DOHH2 (cell line): ENCODE measurements around the gene ADAMTS2.

Experiments used
- H3F3A ChIP-seq: fragments of 200-600 bp; sonication (generic), shearing (Covaris generic); 2 replicates; pipeline ENCODE4 v1.6.0; 2016; ENCODE audit warnings: antibody characterized with exemption, mild to moderate bottlenecking; ENCODE audit not compliant: control insufficient read depth, insufficient read depth
- H3K27ac ChIP-seq: fragments of 200-600 bp; sonication (generic); 2 replicates; pipeline ENCODE4 v1.5.1; 2014; ENCODE audit warnings: low read depth, mild to moderate bottlenecking, low read length, moderate library complexity
- H3K27me3 ChIP-seq: fragments of 200-600 bp; sonication (generic); 2 replicates; pipeline ENCODE4 v1.6.1; 2014; ENCODE audit warnings: mild to moderate bottlenecking, low read length, mixed read lengths; ENCODE audit not compliant: control insufficient read depth
- H3K36me3 ChIP-seq: fragments of 200-600 bp; sonication (generic); 2 replicates; pipeline ENCODE4 v1.6.1; 2014; ENCODE audit warnings: mild to moderate bottlenecking, low read length, moderate library complexity, mixed read lengths; ENCODE audit not compliant: control insufficient read depth
- H3K4me1 ChIP-seq: fragments of 200-600 bp; sonication (generic); 2 replicates; pipeline ENCODE4 v1.6.1; 2014; ENCODE audit warnings: mild to moderate bottlenecking, low read length, mixed read lengths; ENCODE audit not compliant: control insufficient read depth
- H3K4me2 ChIP-seq: fragments of 200-600 bp; sonication (generic); 2 replicates; pipeline ENCODE4 v1.6.0; 2014; ENCODE audit warnings: mild to moderate bottlenecking, low read length, moderate library complexity
- H3K4me3 ChIP-seq: fragments of 200-600 bp; sonication (generic); 2 replicates; pipeline ENCODE4 v1.5.1; 2014; ENCODE audit warnings: mild to moderate bottlenecking, low read length, mixed read lengths
- H3K79me2 ChIP-seq: fragments of 200-600 bp; sonication (generic); 2 replicates; pipeline ENCODE4 v1.6.1; 2014; ENCODE audit warnings: mild to moderate bottlenecking, low read length, mixed read lengths; ENCODE audit not compliant: control insufficient read depth
- H3K9me2 ChIP-seq: fragments of 200-600 bp; sonication (generic); replicated peaks from 2 replicates; pipeline ENCODE4 v1.6.1; 2014; ENCODE audit warnings: mild to moderate bottlenecking, low read length, mixed read lengths; ENCODE audit not compliant: control insufficient read depth
- H3K9me3 ChIP-seq: fragments of 200-600 bp; sonication (generic); 2 replicates; pipeline ENCODE4 v1.6.1; 2014; ENCODE audit warnings: antibody characterized with exemption, low read length, mixed read lengths; ENCODE audit not compliant: control insufficient read depth, insufficient read depth
- H4K20me1 ChIP-seq: fragments of 200-600 bp; sonication (generic); 2 replicates; pipeline ENCODE4 v1.6.0; 2014; ENCODE audit warnings: low read depth, mild to moderate bottlenecking, antibody characterized with exemption, low read length, moderate library complexity; ENCODE audit not compliant: control insufficient read depth, insufficient read depth
- CTCF ChIP-seq: fragments of 200-600 bp; sonication (generic); IDR thresholded peaks from one replicate; pipeline ENCODE4 v1.5.1; 2014; ENCODE audit warnings: antibody characterized with exemption, mild to moderate bottlenecking, low read depth, low read length; ENCODE audit not compliant: poor library complexity, severe bottlenecking
- EZH2phosphoT487 ChIP-seq: fragments of 200-600 bp; sonication (generic); IDR thresholded peaks from 2 replicates; pipeline ENCODE4 v1.6.1; 2017; ENCODE audit warnings: borderline replicate concordance, mild to moderate bottlenecking, antibody characterized with exemption, low read length, moderate library complexity, mixed read lengths

ADAMTS2 gene

GRCh38 chr5:179265514-179266290 lies 79.6 kb downstream of the ADAMTS2 start:
- Histone ChIP-seq H3K27ac (no peak overlapping the region), H3K4me1 (no peaks in the 10 kb centered on the region), H3K4me2 (no peak overlapping the region)

GRCh38 chr5:179264783-179265513 lies 80.3 kb downstream of the ADAMTS2 start:
- no peaks in the 10 kb centered on the region for H3K27me3 ChIP-seq
- no peak overlapping the region for H3K4me3 ChIP-seq
- H3F3A ChIP-seq = no peaks in the 10 kb centered on the region
- no peaks in the 10 kb centered on the region for H4K20me1 ChIP-seq
- no peak overlapping the region for H3K4me2 ChIP-seq
- H3K4me1 ChIP-seq = no peaks in the 10 kb centered on the region
- H3K79me2 ChIP-seq = no peaks in the 10 kb centered on the region
- no peaks in the 10 kb centered on the region for H3K9me2 ChIP-seq
- H3K36me3 ChIP-seq = no peaks in the 10 kb centered on the region
- H3K27ac ChIP-seq = no peak overlapping the region
- no peak for TF ChIP-seq CTCF
- no peak for TF ChIP-seq EZH2phosphoT487
- no peaks in the 10 kb centered on the region for H3K9me3 ChIP-seq

More at GRCh38 chr5:179265514-179266290, 79.6 kb downstream of the ADAMTS2 start:
- Histone ChIP-seq H3K79me2 (no peaks in the 10 kb centered on the region), H4K20me1 (no peaks in the 10 kb centered on the region), H3K9me2 (no peaks in the 10 kb centered on the region), H3K27me3 (no peaks in the 10 kb centered on the region), H3K4me3 (no peak overlapping the region), H3F3A (no peaks in the 10 kb centered on the region), H3K36me3 (no peaks in the 10 kb centered on the region), H3K9me3 (no peaks in the 10 kb centered on the region)
- TF ChIP-seq CTCF (no peak), EZH2phosphoT487 (no peak)

GRCh38 chr5:179264053-179264782 lies 81.0 kb downstream of the ADAMTS2 start:
- TF ChIP-seq EZH2phosphoT487 = no peak
- TF ChIP-seq CTCF = no peak
- Histone ChIP-seq H3K36me3 (no peaks in the 10 kb centered on the region), H3K4me1 (no peaks in the 10 kb centered on the region), H3K4me3 (no peak overlapping the region), H3K9me2 (no peaks in the 10 kb centered on the region), H3K27ac (no peak overlapping the region), H3K27me3 (no peaks in the 10 kb centered on the region), H3F3A (no peaks in the 10 kb centered on the region), H3K9me3 (no peaks in the 10 kb centered on the region), H3K4me2 (no peak overlapping the region), H3K79me2 (no peaks in the 10 kb centered on the region), H4K20me1 (no peaks in the 10 kb centered on the region)
